ENCODE data around the gene CHAC2.

GRCh38 chr2:53801547-53801946 lies 33.9 kb downstream of the CHAC2 start:
- TF ChIP-seq REST (IDR thresholded peaks at IDR 0.05; ENCODE audit: low read depth): no peak
- TF ChIP-seq RAD21 (IDR thresholded peaks at IDR 0.05; ENCODE audit: low read depth): no peak
- TF ChIP-seq EP300 (IDR thresholded peaks at IDR 0.05; ENCODE audit: borderline replicate concordance): no peak
- TF ChIP-seq CREB1 (IDR thresholded peaks at IDR 0.05; ENCODE audit: low read depth): no peak

Measured in Ishikawa (cell line).